ENCODE data around the gene ZNF629.

The ZNF629 gene

DNA sequence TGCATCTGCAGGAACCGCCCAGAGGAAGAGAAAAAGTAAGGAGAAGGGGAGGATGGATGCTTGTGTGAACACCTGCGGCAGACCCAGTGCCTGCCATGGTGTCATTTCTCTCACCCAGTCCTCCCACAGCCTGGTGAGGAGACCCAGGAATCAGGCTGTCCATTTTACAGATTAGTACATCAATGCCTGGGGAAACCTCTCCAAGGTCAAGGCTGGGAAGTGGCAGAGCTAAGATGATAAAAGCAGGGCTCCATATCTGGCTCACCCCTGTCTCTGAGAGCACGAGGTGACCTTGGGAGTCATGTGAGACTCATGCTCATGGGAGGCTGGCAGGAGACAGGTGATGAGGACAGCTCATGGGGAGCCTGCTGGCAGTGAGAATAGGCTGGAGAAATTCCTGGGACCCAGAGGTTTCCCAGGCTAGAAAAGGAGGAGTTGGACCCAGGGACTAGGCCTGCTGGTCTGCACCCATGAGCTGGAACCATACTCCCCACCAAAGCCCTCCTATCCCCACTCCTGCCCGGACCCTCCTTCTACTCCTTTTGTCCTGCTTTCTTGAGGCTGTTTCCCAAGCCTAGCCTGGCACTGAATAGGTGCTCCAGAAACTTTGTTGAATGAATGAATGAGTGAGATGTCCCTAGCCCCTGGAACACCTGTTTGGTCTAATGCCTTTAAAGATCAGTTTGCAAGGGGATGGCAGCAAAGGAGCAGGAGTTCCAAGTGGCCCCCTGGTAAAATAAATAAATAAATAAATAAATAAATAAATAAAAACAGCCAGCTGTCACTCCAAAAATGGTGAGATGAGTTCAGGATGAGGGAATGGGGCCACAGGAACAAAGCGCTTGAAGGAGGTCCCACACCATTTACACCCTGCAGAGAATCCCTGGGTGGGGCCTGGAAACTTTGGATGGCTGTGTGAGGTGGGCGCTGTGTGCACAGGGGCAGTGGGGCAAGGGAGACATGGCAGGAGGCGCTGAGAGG is 1.6 kb downstream of the ZNF629 start:
- DNase-seq = no peak

DNA sequence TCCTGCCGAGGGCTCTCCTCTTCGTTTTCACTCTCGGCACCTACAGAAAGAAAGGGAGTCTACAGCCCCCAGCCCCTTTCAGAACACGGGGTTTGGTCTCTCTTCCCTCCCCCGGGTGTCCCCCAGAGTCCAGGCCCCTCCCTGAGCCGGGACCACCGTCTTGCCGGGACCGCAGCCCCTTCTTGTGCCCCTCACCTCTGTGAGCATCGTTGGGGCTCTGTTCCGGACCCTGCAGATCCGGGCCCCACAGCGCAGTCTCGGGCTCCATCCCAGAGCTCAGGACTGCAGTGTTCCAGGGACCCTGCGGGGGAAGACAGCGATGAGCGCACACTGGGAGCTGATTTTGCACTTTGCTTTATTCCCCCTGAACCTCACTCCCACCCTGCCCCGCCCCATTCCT is 2.8 kb downstream of the ZNF629 start:
- DNase-seq = no peak

DNA sequence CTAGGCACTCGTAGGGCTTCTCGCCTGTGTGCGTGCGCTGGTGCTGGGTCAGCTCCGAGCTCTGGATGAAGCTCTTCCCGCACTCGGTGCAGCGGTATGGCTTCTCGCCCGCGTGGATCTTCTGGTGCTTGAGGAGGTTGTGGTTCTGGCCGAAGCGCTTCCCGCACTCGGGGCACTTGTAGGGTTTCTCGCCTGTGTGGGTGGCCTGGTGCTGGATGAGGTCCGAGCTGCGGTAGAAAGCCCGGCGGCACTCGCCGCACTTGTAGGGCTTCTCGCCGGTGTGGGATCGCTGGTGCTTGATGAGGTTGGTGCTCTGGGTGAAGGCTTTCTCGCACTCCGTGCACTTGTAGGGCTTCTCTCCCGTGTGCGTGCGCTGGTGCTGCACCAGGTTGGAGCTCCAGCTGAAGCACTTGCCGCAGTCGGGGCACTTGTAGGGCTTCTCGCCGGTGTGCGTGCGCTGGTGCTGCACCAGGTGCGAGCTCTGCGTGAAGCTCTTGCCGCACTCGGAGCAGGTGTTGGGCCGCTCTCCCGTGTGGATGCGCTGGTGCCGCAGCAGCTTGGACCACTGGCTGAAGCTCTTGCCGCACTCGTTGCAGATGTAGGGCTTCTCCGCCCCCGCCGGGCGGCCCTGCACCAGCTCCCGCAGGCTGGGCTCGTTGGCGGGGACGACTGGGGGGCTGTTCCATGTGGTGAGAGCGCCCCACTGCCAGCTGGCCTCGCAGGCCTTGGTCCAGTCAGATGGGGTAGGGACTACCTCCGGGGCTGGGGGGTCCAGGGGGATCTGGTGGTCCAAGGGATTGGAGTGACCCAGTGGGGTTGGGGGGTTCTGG is 3.5 kb downstream of the ZNF629 start:
- no peak for DNase-seq

DNA sequence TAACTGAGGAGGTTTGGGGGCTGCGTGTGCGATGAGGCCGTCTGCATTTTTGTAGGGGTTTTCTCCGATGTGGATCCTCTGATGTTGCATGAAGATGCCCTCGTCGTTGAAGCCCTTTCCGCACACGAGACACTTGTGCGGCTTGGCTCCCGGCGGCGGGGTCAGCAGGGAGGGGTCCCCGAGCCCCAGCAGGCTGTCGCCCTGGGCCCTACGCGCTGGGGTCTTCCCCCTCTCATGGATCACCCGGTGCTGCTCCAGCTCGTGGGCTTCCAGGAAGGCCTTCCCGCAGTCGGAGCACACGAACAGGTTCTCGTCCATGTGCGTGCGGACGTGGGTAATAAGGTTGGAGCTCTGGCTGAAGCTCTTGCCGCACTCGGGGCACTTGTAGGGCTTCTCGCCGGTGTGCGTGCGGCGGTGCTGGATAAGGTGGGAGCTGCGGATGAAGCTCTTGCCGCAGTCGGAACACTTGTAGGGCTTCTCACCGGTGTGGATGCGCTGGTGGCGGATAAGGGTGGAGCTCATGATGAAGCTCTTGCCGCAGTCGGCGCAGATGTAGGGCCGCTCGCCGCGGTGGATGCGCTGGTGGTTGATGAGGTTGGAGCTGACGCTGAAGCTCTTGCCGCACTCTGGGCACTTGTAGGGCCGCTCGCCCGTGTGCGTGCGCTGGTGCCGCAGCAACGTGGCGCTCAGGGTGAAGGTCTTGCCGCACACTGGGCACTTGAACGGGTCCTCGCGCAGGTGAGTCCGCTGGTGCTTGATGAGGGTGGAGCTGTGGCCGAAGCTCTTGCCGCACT is 4.3 kb downstream of the ZNF629 start:
- DNase-seq = no peak

DNA sequence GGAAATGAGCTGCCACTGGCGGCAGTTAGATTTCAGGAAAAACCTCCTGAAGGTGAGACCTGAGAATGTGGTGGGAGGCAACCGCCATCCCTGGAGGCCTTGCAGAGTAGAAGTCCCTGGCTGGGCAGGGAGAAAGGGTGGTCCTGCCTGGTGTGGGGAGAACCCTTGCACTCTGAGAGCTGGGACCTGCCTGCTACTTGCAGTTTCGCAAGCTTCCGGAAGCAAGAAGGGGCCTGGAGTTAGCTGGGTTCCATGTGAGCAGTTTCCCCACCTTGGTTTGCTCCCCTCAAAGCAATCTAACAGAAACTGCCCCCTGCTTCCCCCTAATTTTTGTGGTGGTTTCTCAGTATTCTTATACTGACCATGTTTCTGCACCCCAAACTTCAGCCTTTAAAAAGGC is 6.5 kb downstream of the ZNF629 start:
- no peak for DNase-seq

DNA sequence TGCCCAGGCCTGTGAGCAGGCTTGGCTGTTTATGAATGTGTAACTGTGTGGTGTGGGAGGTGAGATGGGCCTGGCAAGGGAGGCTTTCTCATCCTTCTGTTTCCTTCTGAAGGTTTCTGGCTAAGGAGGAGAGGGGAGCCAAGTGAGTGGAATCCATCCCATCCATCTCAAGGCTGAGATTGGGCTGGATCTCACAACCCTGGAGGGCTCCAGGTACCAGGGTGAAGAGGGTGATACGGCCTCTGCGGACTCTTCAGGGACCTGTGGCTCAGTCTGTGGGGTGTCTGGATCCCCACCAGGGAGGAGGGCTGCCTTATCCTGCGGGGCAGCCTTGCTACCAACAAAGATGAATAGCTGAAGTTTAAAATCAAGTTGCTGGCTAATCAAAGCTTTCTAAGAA is 7.0 kb downstream of the ZNF629 start:
- no peak for DNase-seq

DNA sequence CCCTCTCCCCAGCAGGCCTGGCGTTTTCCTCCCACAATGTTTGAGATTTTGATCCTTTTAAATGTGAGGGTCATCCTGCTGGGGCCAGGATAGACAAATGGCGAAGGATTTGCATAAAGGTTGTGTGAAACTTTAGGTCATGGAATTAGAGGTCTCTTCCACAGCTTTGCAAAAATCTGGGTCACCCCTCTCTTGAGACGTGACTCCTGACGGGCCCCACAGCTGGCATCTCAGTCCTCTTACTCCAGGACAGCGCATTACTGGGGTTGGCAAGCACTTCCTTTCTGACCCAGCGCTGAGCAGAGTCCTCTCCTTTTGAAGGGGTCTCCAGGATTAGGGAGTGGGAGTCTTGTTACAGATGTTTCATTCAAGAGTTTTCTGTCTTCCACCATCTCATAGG is 7.4 kb downstream of the ZNF629 start:
- DNase-seq = no peak

DNA sequence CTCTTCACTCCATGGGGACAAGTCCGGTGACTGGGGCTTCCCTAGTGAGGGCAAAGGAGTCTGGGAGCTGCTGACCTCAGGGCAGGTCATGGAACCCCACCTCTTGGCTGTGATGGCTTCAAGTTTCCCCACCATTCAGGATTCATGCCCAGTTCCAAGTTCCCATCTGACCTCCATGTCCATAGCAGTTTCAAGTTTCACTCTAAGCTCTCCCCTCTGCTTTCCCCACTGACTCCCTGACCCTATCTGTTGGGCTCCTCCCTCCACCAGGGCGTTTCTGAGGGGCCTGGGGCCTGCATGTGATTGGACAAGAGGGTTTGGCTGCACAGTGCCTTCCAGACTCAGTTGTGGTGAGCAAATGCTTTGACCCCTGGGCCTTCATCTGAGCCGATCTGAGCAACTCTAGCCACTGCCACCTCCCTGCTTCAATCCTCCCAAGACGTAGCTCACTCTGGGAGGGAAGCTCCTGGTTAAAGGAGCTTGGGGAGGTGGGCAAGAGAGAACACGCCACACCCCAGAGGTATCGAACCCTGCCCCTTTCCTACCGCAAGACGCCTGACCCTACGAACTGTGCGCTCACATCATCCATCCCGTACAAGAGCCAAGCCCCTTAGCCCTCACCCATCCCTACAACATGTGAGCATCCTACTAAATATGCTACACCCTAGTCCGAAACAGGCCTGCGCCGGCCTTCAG is 8.3 kb downstream of the ZNF629 start:
- no peak for DNase-seq

DNA sequence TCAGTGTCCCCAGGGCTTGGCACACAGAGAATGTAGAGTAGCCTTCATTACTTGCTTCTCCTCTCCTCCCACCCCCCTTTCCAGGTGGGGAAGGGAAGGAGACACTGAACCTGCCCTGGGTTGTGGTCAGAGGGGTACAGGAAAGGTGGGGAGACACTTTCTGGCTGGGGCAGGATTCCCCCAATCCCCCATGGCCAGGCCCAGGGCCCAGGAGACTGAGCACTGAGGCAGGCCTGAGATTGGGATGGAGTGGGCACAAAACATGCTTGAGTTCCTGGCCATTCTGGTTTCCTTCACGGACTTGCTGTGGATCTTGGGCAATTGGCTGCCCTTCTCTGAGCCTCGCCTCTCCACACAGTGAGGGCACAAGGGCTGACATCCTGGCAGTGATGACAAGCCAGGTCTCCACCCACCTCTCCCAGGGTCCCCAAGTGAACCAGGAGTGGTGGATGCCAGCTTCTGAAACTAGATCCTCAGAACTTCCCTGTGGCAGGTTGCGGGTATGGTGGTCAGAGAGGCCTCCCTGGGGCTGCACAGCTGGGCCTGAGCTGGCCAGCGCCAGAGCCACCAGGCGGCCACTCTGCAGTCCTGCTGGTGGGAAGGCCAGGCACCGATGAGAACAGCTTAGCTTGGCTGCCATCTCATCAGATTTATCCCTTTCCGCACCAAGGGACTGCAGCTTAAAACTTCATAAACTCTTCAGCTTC is 9.3 kb downstream of the ZNF629 start:
- DNase-seq = no peak

DNA sequence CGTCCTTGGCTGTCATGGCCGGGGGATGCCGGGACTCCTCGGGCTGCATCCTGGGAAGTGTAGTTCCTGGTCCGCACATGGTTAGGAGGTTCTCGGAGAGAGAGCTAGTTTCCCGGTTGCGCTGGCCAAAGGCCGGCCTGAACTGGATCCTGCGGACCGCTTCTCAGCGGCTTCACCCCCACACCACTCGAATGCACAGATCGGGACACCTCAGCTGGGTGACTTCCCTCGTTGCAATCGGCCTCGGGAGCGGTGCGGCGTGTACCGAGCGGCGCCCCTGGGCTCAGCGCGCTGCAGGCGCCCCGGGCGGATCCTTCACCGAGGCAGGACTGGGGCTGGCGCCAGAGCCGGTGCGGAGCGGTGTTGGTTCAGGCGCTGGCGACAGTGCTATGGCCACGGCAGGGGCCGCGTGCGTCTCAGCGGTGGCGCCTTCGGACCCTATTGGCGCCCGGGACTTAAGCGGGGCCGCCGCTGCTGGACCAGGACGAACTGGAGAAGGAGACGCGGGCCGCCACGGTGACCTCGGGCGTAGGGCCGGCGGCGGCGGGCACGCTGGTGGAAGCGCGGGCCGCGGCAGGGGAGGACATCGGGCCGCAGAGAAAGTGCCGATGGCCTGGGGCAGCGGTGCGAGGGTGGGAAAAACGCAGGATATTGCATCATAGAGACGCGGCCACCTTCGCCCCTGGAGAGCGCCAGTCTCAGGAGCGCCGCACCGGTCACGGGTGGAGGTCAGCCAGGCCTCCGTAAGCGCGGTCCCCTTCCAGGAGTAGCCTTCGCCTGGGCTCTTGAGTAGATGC is 11.4 kb downstream of the ZNF629 start:
- DNase-seq = peak; percentile 29

DNA sequence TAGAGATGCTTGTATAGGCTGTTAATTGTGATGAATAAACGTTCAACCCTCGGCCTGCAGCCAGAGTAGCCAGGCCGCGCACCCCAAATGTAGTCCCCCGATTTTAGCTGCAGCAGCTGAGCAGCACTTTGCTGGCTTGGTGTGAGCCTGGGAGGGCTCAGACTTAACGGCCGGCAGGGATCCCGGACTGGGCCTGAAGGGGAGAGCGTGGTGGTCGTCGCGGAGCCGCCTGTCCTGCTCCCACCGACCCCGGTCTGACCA is 11.9 kb downstream of the ZNF629 start:
- no peak for DNase-seq

DNA sequence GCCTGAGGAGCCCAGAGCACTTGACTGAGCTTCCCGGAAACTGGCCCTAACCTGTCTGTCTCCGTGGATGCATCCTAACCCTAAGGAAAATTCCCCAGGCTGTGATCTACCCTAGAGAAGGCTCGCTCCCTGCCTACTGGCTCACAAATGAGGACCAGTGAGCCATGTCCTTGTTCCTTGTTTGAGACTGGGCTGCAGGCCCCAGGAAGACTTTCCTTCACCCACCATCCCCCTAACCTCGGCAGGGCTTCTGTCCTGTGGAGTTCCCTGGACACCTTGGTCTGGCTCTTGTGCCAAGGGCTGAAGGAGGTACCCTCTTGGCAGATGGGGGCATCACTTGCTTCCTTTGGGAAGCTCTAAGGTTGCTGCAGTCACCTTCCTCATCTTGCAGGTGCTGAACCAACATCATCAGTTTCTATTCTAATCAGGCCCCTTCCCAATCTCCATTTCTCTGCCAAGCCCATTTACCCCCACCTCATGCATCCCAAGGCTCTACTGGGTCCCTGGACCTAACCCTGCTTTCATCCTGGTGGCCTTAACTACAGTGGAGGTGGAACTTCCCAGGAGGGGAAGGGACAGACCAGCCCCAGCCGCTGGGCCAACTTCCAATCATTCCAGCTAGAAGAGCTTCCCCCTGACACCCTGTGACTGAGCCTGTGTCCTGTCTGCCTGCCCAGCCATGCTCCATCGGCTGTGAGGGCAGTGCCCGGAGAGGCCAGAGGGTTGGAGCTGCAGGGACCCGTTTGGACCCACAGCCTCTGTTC is 12.5 kb downstream of the ZNF629 start:
- no peak for DNase-seq

DNA sequence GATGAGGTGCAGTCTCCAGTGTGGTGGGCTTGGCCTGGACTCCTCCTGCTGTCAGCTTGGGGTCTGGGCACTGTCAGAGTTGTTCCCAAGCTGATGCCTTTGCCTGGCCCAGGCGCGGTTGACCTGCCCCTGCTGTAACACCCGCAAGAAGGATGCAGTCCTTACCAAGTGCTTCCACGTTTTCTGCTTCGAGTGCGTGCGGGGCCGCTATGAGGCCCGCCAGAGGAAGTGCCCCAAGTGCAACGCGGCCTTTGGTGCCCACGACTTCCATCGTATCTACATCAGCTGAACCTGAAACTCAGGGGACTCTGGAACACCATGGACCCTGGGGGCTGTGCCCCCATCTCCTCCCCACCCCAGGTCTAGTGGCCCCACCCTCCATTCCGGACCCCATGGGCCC is 13.2 kb downstream of the ZNF629 start:
- no peak for DNase-seq

DNA sequence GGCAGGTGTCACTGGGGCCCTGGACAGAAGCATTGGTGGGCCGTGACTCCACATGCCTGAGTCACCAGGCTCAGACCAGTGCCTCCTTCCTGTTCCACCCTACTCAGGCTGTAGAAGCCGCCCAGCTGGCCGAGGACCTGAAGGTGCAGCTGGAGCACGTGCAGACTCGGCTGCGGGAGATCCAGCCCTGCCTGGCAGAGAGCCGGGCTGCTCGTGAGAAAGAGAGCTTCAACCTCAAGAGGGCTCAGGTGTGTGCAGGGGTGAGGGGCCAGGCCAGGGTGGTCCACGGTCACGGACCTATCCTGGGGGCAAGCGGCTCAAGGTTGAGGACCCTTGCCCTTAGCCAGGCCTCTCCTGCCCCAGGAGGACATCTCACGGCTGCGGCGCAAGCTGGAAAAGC is 15.3 kb downstream of the ZNF629 start:
- no peak for DNase-seq

DNA sequence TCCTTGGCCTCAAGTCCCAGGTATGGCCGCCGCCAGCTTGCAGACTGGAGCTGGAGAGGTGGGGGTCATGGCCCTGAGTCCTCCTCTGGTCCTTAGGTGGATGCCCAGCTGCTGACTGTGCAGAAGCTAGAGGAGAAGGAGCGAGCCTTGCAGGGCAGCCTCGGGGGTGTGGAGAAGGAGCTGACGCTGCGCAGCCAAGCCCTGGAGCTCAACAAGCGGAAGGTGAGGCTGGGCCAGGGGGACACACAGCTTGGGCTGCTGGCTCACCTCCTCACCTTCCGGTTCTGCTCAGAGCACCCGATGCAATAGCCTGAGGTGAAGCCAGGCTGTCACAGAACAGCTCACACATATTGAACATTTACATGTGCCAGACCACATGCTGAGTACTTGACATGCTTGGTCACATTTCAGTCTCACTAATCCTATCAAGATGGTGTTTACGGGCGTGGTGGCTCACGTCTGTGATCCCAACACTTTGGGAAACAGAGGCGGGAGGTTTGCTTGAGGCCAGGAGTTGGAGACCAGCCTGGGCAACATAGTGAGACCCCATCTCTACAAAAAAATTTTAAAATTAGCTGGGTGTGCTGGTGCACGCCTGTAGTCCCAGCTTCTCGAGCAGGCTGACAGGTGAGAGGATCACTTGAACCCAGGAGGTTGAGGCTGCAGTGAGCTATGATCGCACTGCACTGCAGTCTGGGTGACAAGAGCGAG is 17.5 kb downstream of the ZNF629 start:
- no peak for DNase-seq

DNA sequence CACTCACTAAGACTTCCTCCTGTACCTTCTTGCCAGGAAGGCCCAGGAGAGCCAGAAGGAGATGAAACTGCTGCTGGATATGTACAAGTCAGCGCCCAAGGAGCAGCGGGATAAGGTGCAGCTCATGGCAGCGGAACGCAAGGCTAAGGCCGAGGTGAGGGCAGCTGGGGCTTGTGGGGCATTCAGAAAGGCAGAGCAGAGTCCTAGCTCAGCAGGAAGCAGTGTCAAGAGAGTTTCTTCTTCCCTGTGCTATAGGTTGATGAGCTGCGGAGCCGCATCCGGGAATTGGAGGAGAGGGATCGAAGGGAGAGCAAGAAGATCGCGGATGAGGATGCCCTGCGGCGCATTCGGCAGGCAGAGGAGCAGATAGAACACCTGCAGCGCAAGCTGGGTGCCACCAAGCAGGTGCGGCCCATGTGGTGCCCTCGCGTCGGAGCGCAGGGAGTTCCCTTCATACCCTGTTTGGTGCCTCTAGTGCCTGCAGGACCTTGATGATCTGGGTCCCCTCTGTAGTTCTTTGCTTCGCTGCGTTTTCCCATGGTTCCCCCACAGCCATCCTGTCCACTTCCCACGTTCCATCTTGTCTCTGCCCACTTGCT is 18.3 kb downstream of the ZNF629 start:
- no peak for DNase-seq

DNA sequence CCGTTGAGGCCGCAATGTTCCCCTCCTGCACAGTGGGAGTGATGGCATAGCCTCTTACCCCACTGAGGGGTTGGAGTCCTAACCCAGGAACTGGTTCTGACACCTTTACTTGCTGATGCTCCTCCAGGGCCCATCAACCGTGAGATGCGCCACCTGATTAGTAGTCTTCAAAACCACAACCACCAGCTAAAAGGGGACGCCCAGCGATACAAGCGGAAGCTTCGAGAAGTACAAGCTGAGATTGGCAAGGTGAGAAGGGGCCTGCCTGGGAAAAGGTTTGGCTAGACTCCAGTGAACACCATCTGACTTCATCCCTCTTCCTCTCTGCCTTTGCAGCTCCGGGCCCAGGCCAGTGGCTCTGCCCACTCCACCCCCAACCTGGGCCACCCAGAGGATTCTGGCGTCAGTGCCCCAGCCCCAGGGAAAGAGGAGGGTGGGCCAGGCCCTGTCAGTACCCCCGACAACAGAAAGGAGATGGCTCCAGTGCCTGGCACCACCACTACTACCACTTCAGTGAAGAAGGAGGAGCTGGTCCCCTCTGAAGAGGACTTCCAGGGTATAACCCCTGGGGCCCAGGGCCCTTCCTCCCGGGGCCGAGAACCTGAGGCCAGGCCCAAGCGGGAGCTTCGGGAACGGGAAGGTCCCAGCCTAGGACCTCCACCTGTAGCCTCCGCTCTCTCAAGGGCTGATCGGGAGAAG is 19.1 kb downstream of the ZNF629 start:
- no peak for DNase-seq

DNA sequence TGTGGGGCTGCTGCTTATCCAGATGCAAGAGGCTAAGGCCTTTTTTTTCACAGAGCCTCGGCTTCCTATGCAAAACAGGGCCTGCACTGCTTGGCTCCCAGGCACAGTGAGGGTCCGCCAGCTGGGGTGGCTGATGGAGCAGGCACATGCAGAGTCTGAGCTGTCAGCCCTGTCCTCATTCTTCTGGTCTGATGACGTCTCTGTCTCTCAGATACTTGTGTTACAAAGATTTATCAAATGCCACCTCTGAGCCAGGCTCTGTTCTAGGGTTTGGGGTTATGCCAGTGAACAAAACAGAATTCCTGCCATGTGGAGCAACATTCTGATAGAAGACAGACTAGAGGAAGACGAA is 20.1 kb downstream of the ZNF629 start:
- no peak for DNase-seq

Measured in NCI-H1048 (cell line).